HG02852 (cell line): ENCODE measurements around the gene PLIN1.
"Not testable (repeated sequence)": the region's sequence is repeated elsewhere in the genome, so short reads cannot be mapped to it uniquely, and the experiment has no call there.

Experiments used
- ATAC-seq: cut with Tn5 transposase; IDR thresholded peaks from one replicate; pipeline ENCODE4 v1.9.1; 2021; ENCODE audit warnings: mild to moderate bottlenecking, moderate library complexity; ENCODE audit not compliant: unreplicated experiment

The PLIN1 gene

GRCh38 chr15:89679212-89679611 is at the start of gene PLIN1:
TSS of gene PLIN1 (minus strand) at chr15:89679367. CDS start at chr15:89677489, 1,878 bp downstream.
- ATAC-seq = no peak

- no peak for ATAC-seq
These were observed 49.1 kb upstream of the PLIN1 start for GRCh38 chr15:89728254-89728653.

- no peak for ATAC-seq
These were observed 45.9 kb upstream of the PLIN1 start for GRCh38 chr15:89725064-89725463.

GRCh38 chr15:89724621-89725020 is 45.5 kb upstream of the PLIN1 start:
- no peak for ATAC-seq

GRCh38 chr15:89723031-89723430 is 43.9 kb upstream of the PLIN1 start:
- no peak for ATAC-seq

GRCh38 chr15:89714775-89715174 is 35.6 kb upstream of the PLIN1 start:
- ATAC-seq = no peak

- no peak for ATAC-seq
These were observed 28.4 kb upstream of the PLIN1 start for GRCh38 chr15:89707577-89707976.

GRCh38 chr15:89704411-89704810 is 25.2 kb upstream of the PLIN1 start:
- no peak for ATAC-seq

GRCh38 chr15:89695198-89695597 is 16.0 kb upstream of the PLIN1 start:
- ATAC-seq = no peak

GRCh38 chr15:89693696-89694095 is 14.5 kb upstream of the PLIN1 start:
- no peak for ATAC-seq

GRCh38 chr15:89693091-89693490 is 13.9 kb upstream of the PLIN1 start:
- no peak for ATAC-seq

- ATAC-seq = peak; percentile 91
These were observed 11.4 kb upstream of the PLIN1 start, which contains the start of the genes PEX11A and WDR93 for GRCh38 chr15:89690276-89691218. TSS of gene PEX11A (minus strand) at chr15:89690754. CDS start at chr15:89690632, 122 bp downstream. TSS of gene WDR93 (plus strand) at chr15:89690811. CDS start at chr15:89701747, 10,936 bp downstream.

- not testable (repeated sequence) for ATAC-seq
These were observed 10.7 kb upstream of the PLIN1 start for GRCh38 chr15:89689930-89690275.

- no peak for ATAC-seq
These were observed 7.4 kb upstream of the PLIN1 start for GRCh38 chr15:89686522-89686921.

- ATAC-seq = no peak
These were observed 6.8 kb upstream of the PLIN1 start for GRCh38 chr15:89685995-89686394.

GRCh38 chr15:89681146-89681545 is 2.0 kb upstream of the PLIN1 start:
- no peak for ATAC-seq

- ATAC-seq = no peak
These were observed 1.2 kb upstream of the PLIN1 start for GRCh38 chr15:89680282-89680873.

GRCh38 chr15:89677381-89677780 is 1.8 kb downstream of the PLIN1 start:
- no peak for ATAC-seq

GRCh38 chr15:89675606-89676005 is 3.6 kb downstream of the PLIN1 start:
- ATAC-seq = no peak

GRCh38 chr15:89674526-89674925 is 4.6 kb downstream of the PLIN1 start:
- ATAC-seq = no peak

GRCh38 chr15:89673165-89673512 is 6.0 kb downstream of the PLIN1 start:
- ATAC-seq = no peak
